HepG2 (cell line): ENCODE data around the gene TIMM23. TPM values are rescaled to one million over a fixed set of nuclear protein-coding genes. Genes with fewer than 3 reads are reported as not detected.

Source experiments
- ARNTL ChIP-seq: sonication (generic); formaldehyde crosslinking; IDR thresholded peaks from 2 replicates; pipeline ENCODE4 v1.4.0; 2020; ENCODE audit warnings: mild to moderate bottlenecking, missing genetic modification reagents
- ATF5 ChIP-seq: sonication (generic); formaldehyde crosslinking; IDR thresholded peaks from 2 replicates; pipeline ENCODE4 v1.4.0; 2020; ENCODE audit warnings: mild to moderate bottlenecking, low read depth, missing genetic modification reagents
- CENPT ChIP-seq: sonication (generic); formaldehyde crosslinking; IDR thresholded peaks from 2 replicates; pipeline ENCODE4 v1.8.0; 2022; ENCODE audit warnings: low read depth, mild to moderate bottlenecking, moderate library complexity, missing genetic modification reagents
- KDM6A ChIP-seq: IDR thresholded peaks from 2 replicates; pipeline ENCODE4 v1.6.1; 2016; ENCODE audit warnings: low read depth
- KLF16 ChIP-seq, 2 experiments: sonication (generic) in 1 of 2; formaldehyde crosslinking in 1 of 2; IDR thresholded peaks; 2 replicates each; pipeline versions ENCODE4 v1.6.1 to v1.8.0; 2016 to 2023; ENCODE audit warnings: missing genetic modification reagents in 2 of 2, missing compliant biosample characterization in 1 of 2
- MBD4 ChIP-seq: IDR thresholded peaks from 2 replicates; pipeline ENCODE4 v1.6.1; 2012; ENCODE audit warnings: low read length, inconsistent platforms, borderline replicate concordance
- MEIS1 ChIP-seq: sonication (generic); formaldehyde crosslinking; IDR thresholded peaks from 2 replicates; pipeline ENCODE4 v1.9.0; 2021; ENCODE audit warnings: mild to moderate bottlenecking, missing genetic modification reagents, moderate library complexity, borderline replicate concordance
- MTF2 ChIP-seq: sonication (generic); formaldehyde crosslinking; IDR thresholded peaks from 2 replicates; pipeline ENCODE4 v1.5.0; 2020; ENCODE audit warnings: missing genetic modification reagents, borderline replicate concordance
- PAWR ChIP-seq: sonication (generic); formaldehyde crosslinking; IDR thresholded peaks from 2 replicates; pipeline ENCODE4 v1.4.0; 2020; ENCODE audit warnings: missing genetic modification reagents, mild to moderate bottlenecking, borderline replicate concordance
- PHF5A ChIP-seq: IDR thresholded peaks from one replicate; pipeline ENCODE4 v1.6.1; 2018; ENCODE audit warnings: low read depth, missing genetic modification reagents; ENCODE audit not compliant: unreplicated experiment
- PHF8 ChIP-seq: sonication (generic); formaldehyde crosslinking; IDR thresholded peaks from 2 replicates; pipeline ENCODE4 v1.5.0; 2020; ENCODE audit warnings: missing genetic modification reagents
- POLR2AphosphoS5 ChIP-seq: IDR thresholded peaks from 2 replicates; pipeline ENCODE4 v1.6.1; 2012; ENCODE audit warnings: low read depth, low read length
- PPARG ChIP-seq: conservative IDR thresholded peaks from 2 replicates; pipeline ENCODE4 v1.6.1; 2016; ENCODE audit warnings: missing biosample characterization, missing genetic modification reagents
- PRPF4 ChIP-seq: fragments of 200-400 bp; formaldehyde crosslinking; IDR thresholded peaks from 2 replicates; pipeline ENCODE4 v1.6.1; 2016; ENCODE audit warnings: low read length, low read depth; ENCODE audit not compliant: poor library complexity, severe bottlenecking
- PTBP1 ChIP-seq: fragments of 200-400 bp; formaldehyde crosslinking; IDR thresholded peaks from 2 replicates; pipeline ENCODE4 v1.6.1; 2018; ENCODE audit warnings: low read length, low read depth; ENCODE audit not compliant: poor library complexity, severe bottlenecking
- SAP130 ChIP-seq: IDR thresholded peaks from 2 replicates; pipeline ENCODE4 v1.6.1; 2016; ENCODE audit warnings: low read depth
- TP53 ChIP-seq: sonication (generic); formaldehyde crosslinking; conservative IDR thresholded peaks from 2 replicates; pipeline ENCODE4 v1.4.0; 2020; ENCODE audit warnings: missing genetic modification reagents
- ZNF292 ChIP-seq: sonication (generic); formaldehyde crosslinking; IDR thresholded peaks from 2 replicates; pipeline ENCODE4 v1.8.1; 2022; ENCODE audit warnings: mild to moderate bottlenecking, low read depth, missing genetic modification reagents, borderline replicate concordance
- ZNF44 ChIP-seq: sonication (generic); formaldehyde crosslinking; IDR thresholded peaks from 2 replicates; pipeline ENCODE4 v1.5.1; 2020; ENCODE audit warnings: mild to moderate bottlenecking, missing genetic modification reagents
- ZNF547 ChIP-seq: sonication (generic); formaldehyde crosslinking; IDR thresholded peaks from 2 replicates; pipeline ENCODE4 v1.5.1; 2020; ENCODE audit warnings: mild to moderate bottlenecking, missing genetic modification reagents
- ZNF761 ChIP-seq: sonication (generic); formaldehyde crosslinking; conservative IDR thresholded peaks from 2 replicates; pipeline ENCODE4 v1.4.0; 2020; ENCODE audit warnings: mild to moderate bottlenecking, missing genetic modification reagents
- ZNF782 ChIP-seq: sonication (generic); formaldehyde crosslinking; IDR thresholded peaks from 2 replicates; pipeline ENCODE4 v1.4.0; 2020; ENCODE audit warnings: missing genetic modification reagents, mild to moderate bottlenecking, borderline replicate concordance
- ZNF83 ChIP-seq: sonication (generic); formaldehyde crosslinking; IDR thresholded peaks from 2 replicates; pipeline ENCODE4 v1.4.0; 2020; ENCODE audit warnings: missing genetic modification reagents, mild to moderate bottlenecking, borderline replicate concordance
- ZSCAN12 ChIP-seq: sonication (generic); formaldehyde crosslinking; IDR thresholded peaks from 2 replicates; pipeline ENCODE4 v1.9.0; 2021; ENCODE audit warnings: mild to moderate bottlenecking, missing genetic modification reagents
- polyA plus RNA-seq, 8 experiments: library from polyadenylated mRNA; depleted of rRNA in 3 of 8; stranded (reverse) in 7 of 8; unstranded in 1 of 8; fragments of >200 nt; fragmentation: Illumina TruSeq in 4 of 8; extraction: Trizol in 4 of 8; gene quantifications; 2 replicates each; pipeline versions ENCODE4 v1.2.1 to v1.2.3, GENCODE V29; 2011 to 2016; ENCODE audit warnings: low read depth in 4 of 8, missing spikeins in 1 of 8, mixed read lengths in 1 of 8; ENCODE audit not compliant: insufficient read depth in 1 of 8
- total RNA-seq, 5 experiments: library from RNA; depleted of rRNA; stranded (reverse); fragments of >200 nt; fragmentation: Illumina TruSeq; extraction: Trizol; gene quantifications; 2 replicates each; pipeline ENCODE4 v1.2.3, GENCODE V29; 2016; ENCODE audit warnings: low read depth in 1 of 5
- TF ChIP-seq, protein P1 (sequence below): sonication (generic); formaldehyde crosslinking; conservative IDR thresholded peaks from 2 replicates; pipeline ENCODE4 v1.8.0; 2022; ENCODE audit warnings: missing genetic modification reagents
- TF ChIP-seq, protein P2 (sequence below): sonication (generic); formaldehyde crosslinking; conservative IDR thresholded peaks from 2 replicates; pipeline ENCODE4 v1.8.0; 2022; ENCODE audit warnings: mild to moderate bottlenecking, moderate library complexity, missing genetic modification reagents

TIMM23 gene
- total and polyA plus RNA-seq, 2 of the 13 experiments (the other 11 are each of a cell fraction or from before 2014, with no cell fraction given): 80.2 to 98.6 TPM

DNA sequence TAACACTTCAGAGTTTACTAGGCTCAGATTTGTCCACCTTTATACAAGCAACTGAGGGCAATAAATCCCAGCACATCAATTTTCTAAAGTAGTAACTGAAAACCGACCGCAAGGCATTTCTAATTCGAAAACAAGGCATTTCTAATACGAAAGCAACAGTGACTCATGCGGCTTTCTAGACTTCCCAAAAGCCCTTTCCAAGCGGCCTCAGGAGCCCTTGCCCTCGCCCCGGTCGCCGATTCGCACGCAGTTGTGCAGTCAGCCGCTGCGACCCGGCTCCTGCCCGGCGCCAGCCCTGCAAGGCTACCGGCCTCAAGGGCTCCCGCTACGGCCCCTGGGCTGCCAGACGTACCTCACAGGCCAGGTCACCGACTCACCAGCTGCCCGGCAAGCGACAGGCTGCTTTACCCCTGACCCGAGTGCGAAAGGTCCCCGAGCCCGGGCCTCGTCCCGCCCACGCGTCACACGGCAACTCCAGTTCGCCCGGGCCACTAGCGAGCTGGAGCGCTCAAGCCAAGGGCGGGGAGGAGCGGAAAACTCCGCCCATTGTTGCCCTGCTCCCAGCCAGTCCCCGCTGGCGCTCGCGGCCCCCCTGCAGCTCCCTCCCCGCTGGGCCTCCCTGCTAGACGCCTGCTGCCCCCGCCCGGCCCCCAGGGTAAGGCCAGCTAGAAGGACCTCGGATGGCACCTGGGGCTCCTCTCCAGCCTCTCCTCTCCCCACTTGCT is 50.9 kb downstream of the TIMM23 start (continued):
- peak; percentile 72 for TF ChIP-seq PHF8 (CRISPR knock-in tag)
- peak; percentile 87 for TF ChIP-seq ZNF547 (CRISPR knock-in tag)
- no peak for TF ChIP-seq ATF5 (CRISPR knock-in tag)
- TF ChIP-seq ZNF83 (CRISPR knock-in tag): peak; percentile 72; the same call in 1 of the 2 replicates
- no peak for TF ChIP-seq PAWR (CRISPR knock-in tag)
- no peak for TF ChIP-seq CENPT (CRISPR knock-in tag)
- TF ChIP-seq ZNF44 (CRISPR knock-in tag): no peak
- no peak for TF ChIP-seq PRPF4
- peak; percentile 93 for TF ChIP-seq POLR2AphosphoS5
- TF ChIP-seq PHF5A (CRISPR knock-in tag): no peak
- peak; percentile 90 for TF ChIP-seq ZNF782 (CRISPR knock-in tag)
- peak; percentile 68; the same call in 1 of the 2 replicates for TF ChIP-seq ZSCAN12 (CRISPR knock-in tag)
- TF ChIP-seq ZNF292 (CRISPR knock-in tag): peak; percentile 81
- no peak for TF ChIP-seq KDM6A
- TF ChIP-seq PPARG: peak; percentile 75
- TF ChIP-seq, protein P1, sequence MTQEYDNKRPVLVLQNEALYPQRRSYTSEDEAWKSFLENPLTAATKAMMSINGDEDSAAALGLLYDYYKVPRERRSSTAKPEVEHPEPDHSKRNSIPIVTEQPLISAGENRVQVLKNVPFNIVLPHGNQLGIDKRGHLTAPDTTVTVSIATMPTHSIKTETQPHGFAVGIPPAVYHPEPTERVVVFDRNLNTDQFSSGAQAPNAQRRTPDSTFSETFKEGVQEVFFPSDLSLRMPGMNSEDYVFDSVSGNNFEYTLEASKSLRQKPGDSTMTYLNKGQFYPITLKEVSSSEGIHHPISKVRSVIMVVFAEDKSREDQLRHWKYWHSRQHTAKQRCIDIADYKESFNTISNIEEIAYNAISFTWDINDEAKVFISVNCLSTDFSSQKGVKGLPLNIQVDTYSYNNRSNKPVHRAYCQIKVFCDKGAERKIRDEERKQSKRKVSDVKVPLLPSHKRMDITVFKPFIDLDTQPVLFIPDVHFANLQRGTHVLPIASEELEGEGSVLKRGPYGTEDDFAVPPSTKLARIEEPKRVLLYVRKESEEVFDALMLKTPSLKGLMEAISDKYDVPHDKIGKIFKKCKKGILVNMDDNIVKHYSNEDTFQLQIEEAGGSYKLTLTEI (CRISPR knock-in tag): no peak
- peak; percentile 54 to 89; a peak in 2 of 4 replicates for TF ChIP-seq KLF16 (CRISPR knock-in tag; IDR thresholded peaks at IDR 0.05)
- TF ChIP-seq ARNTL (CRISPR knock-in tag): peak; percentile 87
- TF ChIP-seq TP53: no peak
- TF ChIP-seq MEIS1 (CRISPR knock-in tag): peak; percentile 85; the same call in 1 of the 2 replicates
- TF ChIP-seq PTBP1: no peak
- TF ChIP-seq SAP130 (CRISPR knock-in tag): peak; percentile 99
- TF ChIP-seq ZNF761: peak; percentile 60; the same call in 1 of the 2 replicates
- TF ChIP-seq MTF2 (CRISPR knock-in tag): no peak
- TF ChIP-seq, protein P2, sequence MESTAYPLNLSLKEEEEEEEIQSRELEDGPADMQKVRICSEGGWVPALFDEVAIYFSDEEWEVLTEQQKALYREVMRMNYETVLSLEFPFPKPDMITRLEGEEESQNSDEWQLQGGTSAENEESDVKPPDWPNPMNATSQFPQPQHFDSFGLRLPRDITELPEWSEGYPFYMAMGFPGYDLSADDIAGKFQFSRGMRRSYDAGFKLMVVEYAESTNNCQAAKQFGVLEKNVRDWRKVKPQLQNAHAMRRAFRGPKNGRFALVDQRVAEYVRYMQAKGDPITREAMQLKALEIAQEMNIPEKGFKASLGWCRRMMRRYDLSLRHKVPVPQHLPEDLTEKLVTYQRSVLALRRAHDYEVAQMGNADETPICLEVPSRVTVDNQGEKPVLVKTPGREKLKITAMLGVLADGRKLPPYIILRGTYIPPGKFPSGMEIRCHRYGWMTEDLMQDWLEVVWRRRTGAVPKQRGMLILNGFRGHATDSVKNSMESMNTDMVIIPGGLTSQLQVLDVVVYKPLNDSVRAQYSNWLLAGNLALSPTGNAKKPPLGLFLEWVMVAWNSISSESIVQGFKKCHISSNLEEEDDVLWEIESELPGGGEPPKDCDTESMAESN (CRISPR knock-in tag): peak; percentile 97
- TF ChIP-seq MBD4: no peak
